Tibial artery (tissue), 4 donors: Measurements from ENCODE around the gene HERC3.

Source experiments
- DNase-seq, 2 donors: peaks; one replicate each; pipeline ENCODE4 v3.0.0-alpha.2; 2019
- H3K27ac ChIP-seq, 2 donors: fragments of 200-600 bp; sonication (generic) in 1 of 2; 1 replicate in 1 of 2; 2 replicates in 1 of 2; pipeline ENCODE4 v1.5.1; 2018 to 2019; ENCODE audit warnings: mild to moderate bottlenecking in 1 of 2
- H3K27me3 ChIP-seq, 2 donors: fragments of 200-600 bp; sonication (generic) in 1 of 2; one replicate each; pipeline versions ENCODE4 v1.5.1 to v1.6.0; 2016 to 2019
- H3K36me3 ChIP-seq, 3 donors: fragments of 200-600 bp; sonication (generic) in 2 of 3; one replicate each; pipeline ENCODE4 v1.5.1; 2016 to 2019; ENCODE audit warnings: mild to moderate bottlenecking in 2 of 3
- H3K4me1 ChIP-seq, 4 donors: fragments of 200-600 bp; sonication (generic) in 2 of 4; 1 replicate in 3 of 4; 2 replicates in 1 of 4; pipeline ENCODE4 v1.5.1; 2016 to 2019
- H3K4me3 ChIP-seq, 2 donors: fragments of 200-600 bp; sonication (generic) in 1 of 2; 1 replicate in 1 of 2; 2 replicates in 1 of 2; pipeline ENCODE4 v1.5.1; 2018 to 2019; ENCODE audit warnings: mild to moderate bottlenecking in 2 of 2
- H3K9me3 ChIP-seq, 3 donors: fragments of 200-600 bp; sonication (generic) in 1 of 3; one replicate each; pipeline ENCODE4 v1.5.1; 2016 to 2019
- CTCF ChIP-seq, 2 experiments: fragments of 200-600 bp in 1 of 2; fragments of 450-650 bp in 1 of 2; IDR thresholded peaks; one replicate each; pipeline ENCODE4 v1.5.1; 2017 to 2019; ENCODE audit warnings: antibody characterized with exemption in 2 of 2, mild to moderate bottlenecking in 1 of 2, moderate library complexity in 1 of 2
- intact Hi-C: fragments of 100-400 bp; cut with DNase I; formaldehyde crosslinking; loops from one replicate; pipeline ENCODE4 v1.15.0; 2023; ENCODE audit warnings: low total_unique reads

HERC3 gene

GRCh38 chr4:88736264-88736663 lies 144.0 kb downstream of the HERC3 start:
- intact Hi-C loops: no loop called here
- Histone ChIP-seq H3K27ac (peak overlapping the region; percentile 13 to 41), H3K4me3 (no peak overlapping the region), H3K36me3 (peaks cover 4 to 35% (median 29%) of the 10 kb centered on the region in 3 donors), H3K4me1 (peaks cover 0 to 63% (median 37%) of the 10 kb centered on the region in 4 donors), H3K9me3 (no peaks in the 10 kb centered on the region), H3K27me3 (no peaks in the 10 kb centered on the region)
- TF ChIP-seq CTCF (IDR thresholded peaks at IDR 0.05): no peak
- no peak for DNase-seq

GRCh38 chr4:88737307-88737941 lies 145.1 kb downstream of the HERC3 start:
- Histone ChIP-seq H3K27me3 (no peaks in the 10 kb centered on the region), H3K4me1 (peaks cover 0 to 63% (median 37%) of the 10 kb centered on the region in 4 donors), H3K27ac (peak overlapping the region; percentile 41 to 52), H3K9me3 (no peaks in the 10 kb centered on the region), H3K36me3 (peaks cover 0 to 32% (median 20%) of the 10 kb centered on the region in 3 donors), H3K4me3 (no peak overlapping the region)
- no peak for TF ChIP-seq CTCF (IDR thresholded peaks at IDR 0.05)
- no peak for DNase-seq
- intact Hi-C loops: no loop called here

- Histone ChIP-seq H3K4me3 (no peak overlapping the region), H3K27ac (peak overlapping the region in 1 of 2 donors; percentile 52), H3K36me3 (peaks cover 0 to 39% (median 20%) of the 10 kb centered on the region in 3 donors), H3K9me3 (no peaks in the 10 kb centered on the region), H3K4me1 (peaks cover 0 to 67% (median 37%) of the 10 kb centered on the region in 4 donors), H3K27me3 (no peaks in the 10 kb centered on the region)
- no peak for TF ChIP-seq CTCF (IDR thresholded peaks at IDR 0.05)
- intact Hi-C loops: no loop called here
- DNase-seq: no peak
These were observed 145.9 kb downstream of the HERC3 start for GRCh38 chr4:88738180-88738579.

- TF ChIP-seq CTCF (IDR thresholded peaks at IDR 0.05): no peak
- Histone ChIP-seq H3K27me3 (no peaks in the 10 kb centered on the region), H3K36me3 (peaks cover 8 to 51% (median 24%) of the 10 kb centered on the region in 3 donors), H3K4me1 (peaks cover 0 to 63% (median 30%) of the 10 kb centered on the region in 4 donors), H3K4me3 (no peak overlapping the region), H3K27ac (no peak overlapping the region), H3K9me3 (no peaks in the 10 kb centered on the region)
- intact Hi-C loops: no loop called here
- DNase-seq: no peak
These were observed 150.3 kb downstream of the HERC3 start for GRCh38 chr4:88742561-88742960.

- DNase-seq: no peak
- Histone ChIP-seq H3K4me3 (no peak overlapping the region), H3K27me3 (no peaks in the 10 kb centered on the region), H3K27ac (peak overlapping the region; percentile 12 to 56), H3K4me1 (peaks cover 0 to 52% (median 24%) of the 10 kb centered on the region in 4 donors), H3K36me3 (peaks cover 18 to 53% (median 23%) of the 10 kb centered on the region in 3 donors), H3K9me3 (no peaks in the 10 kb centered on the region)
- no peak for TF ChIP-seq CTCF (IDR thresholded peaks at IDR 0.05)
- intact Hi-C loops: no loop called here
These were observed 151.4 kb downstream of the HERC3 start for GRCh38 chr4:88743696-88744095.
